Heart left ventricle (tissue), 13 donors: ENCODE results near the gene GTF2A1L.

Experiments used
- CTCF ChIP-seq, 12 donors: fragments of 200-600 bp; sonication (generic) in 4 of 12; IDR thresholded peaks; one replicate each; pipeline versions ENCODE4 v1.5.0 to v1.8.0; 2018 to 2022; ENCODE audit warnings: antibody characterized with exemption in 12 of 12, mild to moderate bottlenecking in 5 of 12
- POLR2A ChIP-seq, 2 donors: fragments of 450-650 bp; IDR thresholded peaks; one replicate each; pipeline ENCODE4 v1.6.1; 2017; ENCODE audit warnings: antibody characterized with exemption in 2 of 2, mild to moderate bottlenecking in 2 of 2, moderate library complexity in 2 of 2
- donor health status: ischemic (EF 13 %, LVEDD 7.1; RV severe dilation, severe dysfunction).
- donor health status: DM: no; HTN: yes; CAD: no.
- donor health status: DM: no; HTN: no; CAD: no.
- donor health status: ischemic (EF 25% LVEDD 6.9; RV normal size, moderate dysfunction).
- donor health status: ischemic (EF 25% LVEDD 5.7; RV mildly dilated, moderate dysfunction).
- donor health status: ischemic (EF 35%, LVEDD 5.7; RV mildly dilated, moderate dysfunction).
- donor health status: nonischemic (EF 11% LVEDD 7.7; RV severe dilation, severe dysfunction).
- donor health status: DM: yes; HTN: yes; CAD: no.
- donor health status: PGD.
- donor health status: ischemic (EF 29% LVEDD 5.4; RV normal size, mild dysfunction).
- donor health status: nonischemic (EF 23%, LVEDD 6.1; RV moderate dilation, normal function).

GRCh38 chr2:48589170-48589767 lies 28.4 kb upstream of the GTF2A1L start:
- peak; percentile 55 to 82 (median 74) for TF ChIP-seq CTCF (IDR thresholded peaks at IDR 0.05)
- no peak for TF ChIP-seq POLR2A (IDR thresholded peaks at IDR 0.05)
